GM12892 (cell line): Measurements from ENCODE around the gene ZNF891.

Experiments used
- DNase-seq: peaks from one replicate; pipeline ENCODE4 v3.0.0; 2011; ENCODE audit not compliant: insufficient read length
- FAIRE-seq: peaks from 2 replicates; lab custom pipeline; 2011; peaks lifted over from hg19 to GRCh38; lab: Jason Lieb, UNC
- POLR2A ChIP-seq: IDR thresholded peaks from 2 replicates; pipeline ENCODE4 v1.6.1; 2011; ENCODE audit warnings: low read depth, low read length, control low read depth
- POLR2AphosphoS5 ChIP-seq: IDR thresholded peaks from 2 replicates; pipeline ENCODE4 v1.6.1; 2011; ENCODE audit warnings: low read depth, low read length, control low read depth
- TAF1 ChIP-seq: IDR thresholded peaks from 2 replicates; pipeline ENCODE4 v1.6.1; 2011; ENCODE audit warnings: low read depth, mild to moderate bottlenecking, control low read depth, low read length, borderline replicate concordance

ZNF891 gene

GRCh38 chr12:133108150-133108549 is 21.9 kb downstream of the ZNF891 start:
- TF ChIP-seq TAF1, result no peak
- TF ChIP-seq POLR2AphosphoS5, result no peak
- TF ChIP-seq POLR2A, result no peak
- no peak for FAIRE-seq
- no peak for DNase-seq

DNA sequence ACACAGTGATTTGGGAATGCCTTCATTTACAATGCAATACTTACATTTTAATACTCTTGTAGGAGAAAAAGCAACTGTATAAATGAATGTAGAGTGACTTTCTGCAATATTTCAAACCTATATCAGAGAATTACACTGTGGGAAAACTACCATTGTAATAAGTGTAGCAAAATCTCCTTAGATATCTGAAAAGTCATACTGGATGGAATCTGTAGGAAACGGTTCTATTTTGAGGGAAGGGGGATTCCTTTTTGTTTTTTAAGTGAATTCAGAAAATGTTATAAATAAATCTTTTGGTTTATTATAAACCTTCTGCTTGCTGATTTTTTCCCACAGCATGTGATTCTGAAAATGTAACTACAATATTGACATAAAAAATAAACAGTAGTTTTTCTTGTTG is 23.0 kb downstream of the ZNF891 start:
- DNase-seq (no peak), FAIRE-seq (no peak)
- TF ChIP-seq TAF1, result no peak
- TF ChIP-seq POLR2A, result no peak
- TF ChIP-seq POLR2AphosphoS5, result no peak

DNA sequence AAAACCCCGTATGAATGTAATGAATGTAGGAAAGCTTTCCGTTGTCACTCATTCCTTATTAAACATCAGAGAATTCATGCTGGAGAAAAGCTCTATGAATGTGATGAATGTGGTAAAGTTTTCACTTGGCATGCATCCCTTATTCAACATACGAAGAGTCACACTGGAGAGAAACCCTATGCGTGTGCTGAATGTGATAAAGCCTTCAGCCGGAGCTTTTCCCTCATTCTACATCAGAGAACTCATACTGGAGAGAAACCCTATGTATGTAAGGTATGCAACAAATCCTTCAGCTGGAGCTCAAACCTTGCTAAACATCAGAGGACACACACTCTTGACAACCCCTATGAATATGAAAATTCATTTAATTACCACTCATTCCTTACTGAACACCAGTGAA is 23.8 kb downstream of the ZNF891 start:
- TF ChIP-seq POLR2A, result no peak
- TF ChIP-seq TAF1, result no peak
- no peak for TF ChIP-seq POLR2AphosphoS5
- FAIRE-seq (no peak), DNase-seq (no peak)

GRCh38 chr12:133105620-133106019 is 24.5 kb downstream of the ZNF891 start:
- DNase-seq (no peak), FAIRE-seq (no peak)
- no peak for TF ChIP-seq POLR2A

DNA sequence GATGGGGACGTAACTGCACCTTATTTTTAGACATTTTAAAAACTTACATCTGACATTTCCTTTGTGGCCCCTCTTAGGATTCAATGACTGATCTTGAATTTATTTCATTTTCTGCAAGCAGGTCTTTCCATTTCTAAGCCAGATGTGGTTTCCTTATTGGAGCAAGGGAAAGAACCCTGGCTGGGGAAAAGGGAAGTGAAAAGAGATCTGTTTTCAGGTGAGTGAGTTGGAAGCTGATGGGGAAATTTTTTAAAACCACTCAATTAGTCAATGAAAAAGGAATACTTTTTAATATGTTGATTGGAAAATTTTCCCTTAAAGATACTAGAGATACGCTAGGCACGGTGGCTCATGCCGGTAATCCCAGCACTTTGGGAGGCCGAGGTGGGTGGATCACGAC is 46.7 kb downstream of the ZNF891 start:
- DNase-seq, result no peak
- FAIRE-seq, result no peak

DNA sequence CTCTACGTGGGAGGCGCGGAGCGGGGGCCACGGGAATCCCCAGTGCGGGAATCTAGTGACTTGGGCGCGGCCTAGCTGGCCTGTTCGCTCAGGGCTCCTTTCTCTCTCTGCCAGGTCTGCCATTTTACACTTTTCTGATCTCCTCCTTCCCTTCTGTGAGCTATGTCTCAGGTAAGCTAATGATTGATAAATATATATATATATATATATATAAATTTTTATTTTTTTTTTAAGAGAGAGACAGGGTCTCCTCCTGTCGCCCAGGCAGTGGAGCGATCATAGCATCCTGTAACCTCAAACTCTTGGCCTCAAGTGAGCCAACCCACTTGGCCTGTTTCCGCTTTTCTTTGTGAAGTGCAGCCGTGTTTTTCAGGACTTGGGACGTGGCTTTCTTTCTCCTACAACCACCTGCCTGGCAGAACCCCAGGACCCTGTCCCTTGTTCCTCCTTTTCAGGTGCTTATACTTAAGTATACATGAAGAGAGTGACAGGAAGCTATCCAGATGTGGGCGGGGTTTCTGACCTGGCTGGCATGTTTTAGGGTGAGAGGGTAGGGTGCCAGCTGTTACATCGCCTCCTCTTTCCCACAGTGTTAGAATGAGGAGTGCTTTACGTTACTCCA is 48.8 kb downstream of the ZNF891 start:
- FAIRE-seq (peak; percentile 24), DNase-seq (no peak)
- no peak for TF ChIP-seq POLR2AphosphoS5
- TF ChIP-seq POLR2A, result no peak
- no peak for TF ChIP-seq TAF1

More for the DNA sequence above, 46.7 kb downstream of the ZNF891 start:
- no peak for TF ChIP-seq POLR2AphosphoS5
- TF ChIP-seq TAF1, result no peak
- no peak for TF ChIP-seq POLR2A

DNA sequence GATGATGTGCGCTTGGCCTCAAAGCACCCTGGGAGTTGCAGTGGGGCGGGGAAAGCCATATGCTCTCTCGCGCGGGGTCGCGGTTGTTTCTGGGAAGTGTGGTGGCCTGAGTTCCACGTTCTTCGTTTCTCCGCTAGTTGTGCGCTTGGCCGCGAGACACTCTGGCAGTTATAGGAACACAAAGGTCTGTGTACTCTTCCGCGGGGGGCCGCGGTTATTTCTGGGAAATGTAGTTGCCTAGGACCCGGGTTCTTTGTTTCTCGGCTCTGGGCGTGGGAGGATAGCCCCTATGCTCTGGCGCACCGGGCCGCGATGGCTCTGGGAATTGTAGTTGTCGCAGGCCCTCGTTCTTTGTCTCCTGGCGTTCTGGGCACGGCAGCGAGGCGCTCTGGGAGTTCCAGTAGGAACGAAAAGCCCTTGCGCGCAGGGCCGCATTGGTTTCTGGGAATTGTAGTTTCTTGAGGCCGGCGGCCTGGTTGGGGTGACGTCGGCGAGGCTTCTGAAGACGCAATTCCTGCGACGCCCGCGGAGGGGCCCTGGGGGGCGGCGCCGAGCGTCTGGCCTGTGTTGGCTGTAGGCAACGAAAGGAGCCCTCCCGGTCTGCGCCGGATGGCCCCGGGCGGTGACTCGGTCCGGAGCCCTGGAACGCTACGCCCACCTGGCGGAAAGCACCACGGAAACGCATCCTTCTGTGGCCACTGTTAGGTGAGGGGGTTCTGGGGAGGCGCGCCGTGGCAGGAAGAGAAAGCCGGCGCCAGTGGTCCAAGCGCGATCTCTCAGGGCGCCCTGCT is 49.5 kb downstream of the ZNF891 start, which contains the start of gene ZNF140:
Gene ZNF140, plus strand, starts transcription at position 556 of the 791 bp plus-strand sequence. CDS start 398 bp downstream, outside the sequence.
- no peak for TF ChIP-seq TAF1
- peak; percentile 63 for TF ChIP-seq POLR2A
- peak; percentile 68 for TF ChIP-seq POLR2AphosphoS5
- DNase-seq, result peak; percentile 64
- peak; percentile 76 for FAIRE-seq

DNA sequence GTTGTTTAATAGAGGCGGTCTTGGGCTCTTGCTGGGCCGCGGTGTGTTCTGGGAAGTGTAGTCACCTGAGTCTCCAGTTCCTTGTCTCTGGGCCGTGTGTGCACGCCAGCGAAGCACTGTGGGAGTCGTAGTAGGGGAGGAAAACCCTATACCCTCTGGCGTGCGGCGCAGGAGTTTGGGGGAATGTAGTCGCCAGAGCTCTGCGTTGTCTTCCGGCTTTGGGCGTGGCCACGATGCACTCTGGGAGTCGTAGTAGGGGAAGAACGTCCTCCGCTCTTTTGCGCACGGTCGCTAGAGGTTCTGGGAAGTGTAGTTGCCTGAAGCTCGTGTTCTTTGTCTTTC is 50.1 kb downstream of the ZNF891 start:
- TF ChIP-seq TAF1 (0 out of 2 replicates have a peak, but pooled peaks have one; percentile 35), POLR2AphosphoS5 (no peak), POLR2A (no peak)
- peak; percentile 47 for DNase-seq
- FAIRE-seq, result peak; percentile 96

- no peak for DNase-seq
- TF ChIP-seq POLR2AphosphoS5, result no peak
- no peak for TF ChIP-seq TAF1
- no peak for TF ChIP-seq POLR2A
- FAIRE-seq, result no peak
These were observed 56.2 kb downstream of the ZNF891 start for GRCh38 chr12:133073836-133074235.

DNA sequence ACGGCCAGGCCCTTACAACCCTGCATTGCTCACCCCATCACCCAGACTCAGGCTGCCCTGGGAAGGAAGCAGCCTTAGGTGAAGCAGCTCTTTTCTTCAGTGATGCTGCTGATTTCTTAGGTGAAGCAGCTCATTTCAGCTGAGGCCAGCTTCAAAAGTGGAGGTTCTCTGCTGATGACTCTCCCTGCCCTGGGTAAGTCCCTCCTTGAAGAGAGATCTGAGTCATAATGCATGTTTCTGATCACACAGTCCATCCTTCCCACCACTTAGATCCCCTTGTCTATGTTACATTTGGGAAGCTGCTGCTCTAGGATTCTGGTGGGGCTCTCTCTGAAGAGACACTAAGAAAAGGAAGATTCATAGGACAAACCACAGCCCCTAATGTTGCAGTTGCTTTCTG is 66.5 kb downstream of the ZNF891 start:
- FAIRE-seq, result no peak
- DNase-seq, result no peak
- TF ChIP-seq TAF1 (no peak), POLR2A (no peak), POLR2AphosphoS5 (no peak)

DNA sequence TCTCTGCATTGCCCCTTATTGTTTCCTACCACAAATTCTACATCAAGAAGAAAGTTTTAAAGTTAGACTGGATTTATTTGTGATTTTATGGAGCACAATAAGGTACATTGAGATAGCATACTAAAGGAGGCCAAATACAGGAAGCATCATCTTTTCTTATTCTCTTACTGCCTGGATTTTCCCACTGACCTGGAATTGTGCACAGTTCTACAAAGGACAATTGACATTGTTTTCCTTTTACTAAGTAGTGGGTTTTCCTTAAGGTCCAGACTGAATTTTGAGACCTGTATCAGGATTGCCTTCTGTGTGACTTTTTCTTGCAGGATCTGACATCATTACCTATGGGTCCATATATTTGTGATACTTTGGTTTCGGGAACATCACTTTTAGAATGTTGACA is 68.1 kb downstream of the ZNF891 start:
- no peak for FAIRE-seq
- no peak for DNase-seq
- no peak for TF ChIP-seq POLR2AphosphoS5
- no peak for TF ChIP-seq POLR2A
- no peak for TF ChIP-seq TAF1
